Naive thymus-derived CD4-positive, alpha-beta T cell (primary cell): ENCODE data around the gene NAV2. TPM values are rescaled to one million over a fixed set of nuclear protein-coding genes. Genes with fewer than 3 reads are reported as not detected.

ENCODE experiments used
- ATAC-seq: fragments of 150-1000 bp; cut with Tn5 transposase; 2 replicates; pipeline ENCODE4 v1.10.0; 2021; ENCODE audit warnings: mild to moderate bottlenecking, moderate library complexity
- CTCF ChIA-PET: fragments of 350-600 bp; sonication (Branson Sonifier 250); formaldehyde crosslinking; loops from one replicate; lab custom pipeline; 2021; ENCODE audit warnings: antibody characterized with exemption; lab: Charles Lee
- POLR2A ChIA-PET: fragments of 350-600 bp; sonication (Branson Sonifier 250); formaldehyde crosslinking; loops from one replicate; lab custom pipeline; 2021; ENCODE audit warnings: antibody characterized with exemption, inconsistent platforms; lab: Charles Lee
- DNase-seq, 9 donors: peaks; one replicate each; pipeline versions ENCODE4 v3.0.0 to v3.0.0-alpha.2; 2020 to 2022; ENCODE audit warnings: mixed read lengths in 1 of 9
- H3K27ac ChIP-seq: one replicate; pipeline ENCODE4 v1.7.0; 2013; ENCODE audit warnings: mild to moderate bottlenecking, low read depth, low read length, moderate library complexity
- H3K27me3 ChIP-seq, 2 donors: one replicate each; pipeline ENCODE4 v1.7.0; 2013; ENCODE audit warnings: low read length in 2 of 2, mild to moderate bottlenecking in 2 of 2, moderate library complexity in 2 of 2; ENCODE audit not compliant: control insufficient read depth in 2 of 2, insufficient read depth in 2 of 2
- H3K36me3 ChIP-seq, 3 experiments: 1 replicate in 2 of 3; 2 replicates in 1 of 3; pipeline ENCODE4 v1.7.0; 2013; ENCODE audit warnings: low read length in 3 of 3, mild to moderate bottlenecking in 3 of 3, moderate library complexity in 1 of 3; ENCODE audit not compliant: insufficient read depth in 3 of 3, control insufficient read depth in 2 of 3
- H3K4me1 ChIP-seq, 2 donors: one replicate each; pipeline ENCODE4 v1.7.0; 2013; ENCODE audit warnings: low read length in 2 of 2, mild to moderate bottlenecking in 2 of 2, moderate library complexity in 1 of 2; ENCODE audit not compliant: control insufficient read depth in 2 of 2, insufficient read depth in 2 of 2
- H3K4me3 ChIP-seq: 2 replicates; pipeline ENCODE4 v1.7.0; 2013; ENCODE audit warnings: mild to moderate bottlenecking, low read length
- H3K9me3 ChIP-seq, 3 experiments: 1 replicate in 2 of 3; 2 replicates in 1 of 3; pipeline ENCODE4 v1.7.0; 2013; ENCODE audit warnings: low read length in 3 of 3; ENCODE audit not compliant: control insufficient read depth in 2 of 3
- H3K27ac Mint-ChIP-seq, 9 donors: one replicate each; pipeline ENCODE4 v1.8.0; 2020 to 2022; ENCODE audit warnings: mixed read lengths in 9 of 9, mild to moderate bottlenecking in 8 of 9, moderate library complexity in 5 of 9, inconsistent platforms in 2 of 9
- H3K27me3 Mint-ChIP-seq, 5 donors: one replicate each; pipeline ENCODE4 v1.8.0; 2021 to 2022; ENCODE audit warnings: mixed read lengths in 5 of 5, mild to moderate bottlenecking in 1 of 5
- H3K36me3 Mint-ChIP-seq, 5 donors: one replicate each; pipeline ENCODE4 v1.8.0; 2020 to 2022; ENCODE audit warnings: mixed read lengths in 5 of 5, mild to moderate bottlenecking in 3 of 5, inconsistent platforms in 1 of 5
- H3K4me1 Mint-ChIP-seq, 7 donors: one replicate each; pipeline ENCODE4 v1.8.0; 2020 to 2022; ENCODE audit warnings: mixed read lengths in 7 of 7, mild to moderate bottlenecking in 3 of 7, inconsistent platforms in 1 of 7
- H3K4me3 Mint-ChIP-seq, 10 donors: one replicate each; pipeline ENCODE4 v1.8.0; 2020 to 2022; ENCODE audit warnings: mild to moderate bottlenecking in 10 of 10, mixed read lengths in 10 of 10, moderate library complexity in 6 of 10, inconsistent platforms in 2 of 10
- H3K9me3 Mint-ChIP-seq, 11 donors: one replicate each; pipeline ENCODE4 v1.8.0; 2020 to 2022; ENCODE audit warnings: mixed read lengths in 11 of 11, mild to moderate bottlenecking in 4 of 11, inconsistent platforms in 1 of 11, moderate library complexity in 1 of 11
- intact Hi-C, 2 donors: fragments of 100-400 bp; cut with micrococcal nuclease; formaldehyde crosslinking; loops; one replicate each; pipeline ENCODE4 v1.15.1; 2023
- polyA plus RNA-seq, 2 donors: library from polyadenylated mRNA; unstranded; fragments of 300-500 nt; fragmentation: Illumina TruSeq; gene quantifications; one replicate each; pipeline ENCODE4 v1.2.3, GENCODE V29; 2021
- total RNA-seq, 6 experiments: library from RNA in 5 of 6; stranded (reverse) in 5 of 6; gene quantifications; 1 replicate in 5 of 6; 2 replicates in 1 of 6; pipeline ENCODE4 v1.2.3 and lab custom pipeline; 2021 to 2026

NAV2 gene
- total and polyA plus RNA-seq, 7 experiments from 2014 or later: 0.24 to 2.2 (median 0.48) TPM; not detected in 2

GRCh38 chr11:19822531-19822930 lies 109.9 kb downstream of the NAV2 start:
- no peak overlapping the region for H3K27ac Mint-ChIP-seq
- POLR2A ChIA-PET: no interaction called here
- Histone ChIP-seq H3K4me1 (no peaks in the 10 kb centered on the region), H3K27ac (no peak overlapping the region), H3K27me3 (no peaks in the 10 kb centered on the region), H3K36me3 (no peaks in the 10 kb centered on the region), H3K4me3 (no peak overlapping the region), H3K9me3 (no peaks in the 10 kb centered on the region)
- H3K27me3 Mint-ChIP-seq: peaks cover 0 to 22% (median 10%) of the 10 kb centered on the region in 5 donors
- no peak for ATAC-seq
- CTCF ChIA-PET: no interaction called here
- no peaks in the 10 kb centered on the region for H3K9me3 Mint-ChIP-seq
- no peaks in the 10 kb centered on the region for H3K4me1 Mint-ChIP-seq
- H3K4me3 Mint-ChIP-seq: no peak overlapping the region
- intact Hi-C loops: no loop called here
- no peaks in the 10 kb centered on the region for H3K36me3 Mint-ChIP-seq
- no peak for DNase-seq

- no peaks in the 10 kb centered on the region for H3K9me3 Mint-ChIP-seq
- no peaks in the 10 kb centered on the region for H3K36me3 ChIP-seq
- POLR2A ChIA-PET: no interaction called here
- no peak overlapping the region for H3K4me3 Mint-ChIP-seq
- H3K9me3 ChIP-seq: no peaks in the 10 kb centered on the region
- DNase-seq: no peak
- H3K27me3 ChIP-seq: no peaks in the 10 kb centered on the region
- H3K4me1 Mint-ChIP-seq: no peaks in the 10 kb centered on the region
- peaks cover 0 to 17% (median 5%) of the 10 kb centered on the region in 5 donors for H3K27me3 Mint-ChIP-seq
- H3K36me3 Mint-ChIP-seq: no peaks in the 10 kb centered on the region
- intact Hi-C loops: no loop called here
- no peak overlapping the region for H3K27ac Mint-ChIP-seq
- H3K4me1 ChIP-seq: no peaks in the 10 kb centered on the region
- no peak overlapping the region for H3K27ac ChIP-seq
- no peak for ATAC-seq
- CTCF ChIA-PET: no interaction called here
- no peak overlapping the region for H3K4me3 ChIP-seq
These were observed 114.0 kb downstream of the NAV2 start for GRCh38 chr11:19826606-19827005.

- ATAC-seq: no peak
These were observed 114.9 kb downstream of the NAV2 start for GRCh38 chr11:19827399-19828135.

GRCh38 chr11:19828382-19829108 lies 115.9 kb downstream of the NAV2 start:
- ChIA-PET CTCF (no interaction called here), POLR2A (no interaction called here)
- ATAC-seq (no peak), DNase-seq (no peak)
- H3K27ac Mint-ChIP-seq: no peak overlapping the region
- Histone ChIP-seq H3K27me3 (no peaks in the 10 kb centered on the region), H3K27ac (no peak overlapping the region), H3K4me1 (no peaks in the 10 kb centered on the region), H3K9me3 (no peaks in the 10 kb centered on the region), H3K36me3 (no peaks in the 10 kb centered on the region), H3K4me3 (no peak overlapping the region)
- peak overlapping the region in 3 of 10 donors; percentile 6 to 40 (median 10) for H3K4me3 Mint-ChIP-seq
- H3K36me3 Mint-ChIP-seq: no peaks in the 10 kb centered on the region
- H3K9me3 Mint-ChIP-seq: peaks cover 0 to 3% (median 0%) of the 10 kb centered on the region in 11 donors
- H3K27me3 Mint-ChIP-seq: peaks cover 0 to 7% (median 0%) of the 10 kb centered on the region in 5 donors
- intact Hi-C loops: no loop called here
- no peaks in the 10 kb centered on the region for H3K4me1 Mint-ChIP-seq

More at GRCh38 chr11:19827399-19828135, 114.9 kb downstream of the NAV2 start:
- H3K4me3 ChIP-seq: no peak overlapping the region
- H3K27me3 ChIP-seq: no peaks in the 10 kb centered on the region
- Mint-ChIP-seq H3K4me1 (no peaks in the 10 kb centered on the region), H3K9me3 (no peaks in the 10 kb centered on the region), H3K27me3 (peaks cover 0 to 7% (median 3%) of the 10 kb centered on the region in 5 donors), H3K27ac (peak overlapping the region in 1 of 9 donors; percentile 46), H3K36me3 (no peaks in the 10 kb centered on the region), H3K4me3 (peak overlapping the region in 2 of 10 donors; percentile 10 to 40)
- POLR2A ChIA-PET: no interaction called here
- H3K27ac ChIP-seq: no peak overlapping the region
- no peak for DNase-seq
- intact Hi-C loops: no loop called here
- H3K9me3 ChIP-seq: no peaks in the 10 kb centered on the region
- CTCF ChIA-PET: interaction anchor here (0.6 kb wide), 1 partner anchor 264 kb away, joined by 3 read pairs; no protein-coding TSS in a partner anchor
- H3K4me1 ChIP-seq: no peaks in the 10 kb centered on the region
- H3K36me3 ChIP-seq: no peaks in the 10 kb centered on the region

GRCh38 chr11:19829109-19829837 lies 116.6 kb downstream of the NAV2 start:
- POLR2A ChIA-PET: no interaction called here

GRCh38 chr11:19832086-19832750 lies 119.6 kb downstream of the NAV2 start:
- ATAC-seq: no peak
- Mint-ChIP-seq H3K36me3 (no peaks in the 10 kb centered on the region), H3K27ac (no peak overlapping the region), H3K4me3 (no peak overlapping the region), H3K4me1 (no peaks in the 10 kb centered on the region), H3K9me3 (peaks cover 0 to 6% (median 0%) of the 10 kb centered on the region in 11 donors), H3K27me3 (peaks cover 0 to 7% (median 0%) of the 10 kb centered on the region in 5 donors)
- Histone ChIP-seq H3K27me3 (no peaks in the 10 kb centered on the region), H3K9me3 (no peaks in the 10 kb centered on the region), H3K4me3 (no peak overlapping the region), H3K36me3 (no peaks in the 10 kb centered on the region), H3K4me1 (no peaks in the 10 kb centered on the region), H3K27ac (no peak overlapping the region)
- ChIA-PET CTCF (interaction anchor here (0.6 kb wide), 1 partner anchor 291 kb away, joined by 4 read pairs; no protein-coding TSS in a partner anchor), POLR2A (no interaction called here)
- DNase-seq: no peak
- intact Hi-C loops: no loop called here

More at GRCh38 chr11:19829109-19829837, 116.6 kb downstream of the NAV2 start:
- intact Hi-C loops: no loop called here
- Histone ChIP-seq H3K4me1 (no peaks in the 10 kb centered on the region), H3K27ac (no peak overlapping the region), H3K27me3 (no peaks in the 10 kb centered on the region), H3K36me3 (no peaks in the 10 kb centered on the region), H3K9me3 (no peaks in the 10 kb centered on the region), H3K4me3 (no peak overlapping the region)
- no peaks in the 10 kb centered on the region for H3K4me1 Mint-ChIP-seq
- H3K36me3 Mint-ChIP-seq: no peaks in the 10 kb centered on the region
- H3K4me3 Mint-ChIP-seq: no peak overlapping the region
- H3K27ac Mint-ChIP-seq: no peak overlapping the region
- CTCF ChIA-PET: no interaction called here
- peaks cover 0 to 6% (median 0%) of the 10 kb centered on the region in 11 donors for H3K9me3 Mint-ChIP-seq
- ATAC-seq (no peak), DNase-seq (no peak)
- H3K27me3 Mint-ChIP-seq: peaks cover 0 to 7% (median 0%) of the 10 kb centered on the region in 5 donors
